Stimulated activated CD4-positive, alpha-beta T cell treated with anti-CD3 and anti-CD28 coated beads, Interleukin-2, amount 100 ng/mL, for 24 hours (primary cell): Measurements from ENCODE around the gene TRDN.
A peak's percentile ranks its signal among the peaks of the same experiment; 100 is the strongest.
"Not testable (repeated sequence)": the region's sequence is repeated elsewhere in the genome, so short reads cannot be mapped to it uniquely, and the experiment has no call there.

Experiments used
- DNase-seq, 2 donors: peaks; one replicate each; pipeline ENCODE4 v3.0.0-alpha.2; 2020

TRDN gene

GRCh38 chr6:123489589-123489988, 147.2 kb downstream of the TRDN start:
- DNase-seq, result no peak

- no peak for DNase-seq
Observed at GRCh38 chr6:123480986-123481385, 155.8 kb downstream of the TRDN start.

GRCh38 chr6:123472025-123472702, 164.6 kb downstream of the TRDN start:
- DNase-seq, result not testable (repeated sequence)

- no peak for DNase-seq
Observed at GRCh38 chr6:123467392-123467791, 169.4 kb downstream of the TRDN start.

GRCh38 chr6:123462152-123462551, 174.6 kb downstream of the TRDN start:
- no peak for DNase-seq

DNA sequence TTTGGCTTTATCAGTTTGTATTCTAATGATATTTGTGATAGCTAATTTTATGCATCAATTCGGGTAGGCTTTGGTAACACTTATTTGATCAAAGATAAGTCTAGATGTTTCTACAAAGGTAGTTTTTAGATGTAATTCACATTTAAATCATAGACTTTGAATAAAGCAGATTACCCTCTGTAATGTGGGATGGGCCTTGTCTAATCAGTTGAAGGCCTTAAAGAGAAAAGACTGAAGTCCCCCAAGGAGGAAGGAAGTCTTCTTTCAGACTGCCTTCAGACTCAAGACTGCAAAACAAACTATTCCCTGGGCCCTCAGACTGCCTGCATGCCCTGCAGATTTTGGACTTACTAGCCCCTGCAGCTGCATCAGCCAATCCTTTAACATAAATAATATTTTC, 178.5 kb downstream of the TRDN start:
- DNase-seq, result no peak

DNA sequence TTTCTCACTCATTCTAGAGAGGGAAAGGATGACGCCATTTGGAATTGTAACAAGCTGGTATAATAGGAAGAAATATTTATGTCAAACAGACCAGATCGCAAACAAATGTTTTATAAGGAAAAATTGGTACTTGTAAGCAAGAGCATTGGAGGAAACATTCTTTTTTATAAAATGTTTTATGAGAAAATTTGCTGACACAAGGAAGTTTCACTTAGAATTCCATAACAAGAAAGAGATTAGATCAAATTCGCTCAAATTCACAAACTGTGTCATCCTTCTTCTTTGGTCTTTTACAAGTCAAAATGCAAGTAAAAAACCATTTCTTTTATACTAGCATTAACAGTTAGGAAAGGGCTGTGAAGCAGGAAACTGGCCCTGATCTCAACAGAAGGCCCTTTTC, 179.9 kb downstream of the TRDN start:
- no peak for DNase-seq

DNA sequence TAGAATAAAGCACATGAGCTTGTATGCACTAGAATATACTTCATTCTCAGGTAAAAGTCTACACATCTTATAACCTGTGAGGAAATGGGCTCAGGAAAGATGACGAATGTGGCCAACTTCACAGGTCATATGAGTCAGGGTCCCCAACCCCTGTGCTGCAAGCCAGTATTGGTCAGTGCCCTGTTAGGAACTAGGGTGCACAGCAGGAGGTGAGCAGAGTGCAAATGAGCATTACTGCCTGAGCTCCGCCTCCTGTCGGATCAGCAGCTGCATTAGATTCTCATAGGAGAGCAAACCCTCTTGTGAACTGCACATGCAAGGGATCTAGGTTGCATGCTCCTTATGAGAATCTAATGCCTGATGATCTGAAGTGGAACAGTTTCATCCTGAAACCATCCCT, 182.3 kb downstream of the TRDN start:
- DNase-seq, result no peak

GRCh38 chr6:123453071-123453470, 183.7 kb downstream of the TRDN start:
- not testable (repeated sequence) for DNase-seq

DNA sequence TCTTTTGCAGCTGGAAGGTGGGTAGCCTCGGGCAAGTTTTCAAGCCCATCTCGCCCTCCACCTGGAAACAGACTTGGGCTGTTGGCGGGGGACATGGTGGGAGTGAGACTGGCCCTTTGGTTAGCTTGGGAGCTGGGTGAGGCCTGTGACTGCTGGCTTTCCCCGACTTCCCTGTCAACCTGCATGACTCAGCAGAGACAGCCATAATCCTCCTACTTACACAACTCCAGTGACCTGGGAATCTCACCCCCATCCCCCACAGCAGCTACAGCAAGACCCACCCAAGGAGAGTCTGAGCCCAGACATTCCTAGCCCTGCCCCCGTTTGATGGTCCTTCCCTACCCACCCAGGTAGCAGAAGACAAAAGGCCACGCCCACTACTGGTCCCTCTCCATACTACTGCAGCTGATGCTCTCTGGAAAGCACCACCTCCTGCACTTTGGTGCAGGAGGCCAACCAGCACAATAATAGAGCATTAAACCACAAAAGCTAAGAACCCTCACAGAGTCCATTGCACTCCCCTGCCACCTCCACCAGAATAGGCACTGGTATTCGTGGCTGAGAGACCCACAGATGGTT, 188.4 kb downstream of the TRDN start:
- no peak for DNase-seq

DNA sequence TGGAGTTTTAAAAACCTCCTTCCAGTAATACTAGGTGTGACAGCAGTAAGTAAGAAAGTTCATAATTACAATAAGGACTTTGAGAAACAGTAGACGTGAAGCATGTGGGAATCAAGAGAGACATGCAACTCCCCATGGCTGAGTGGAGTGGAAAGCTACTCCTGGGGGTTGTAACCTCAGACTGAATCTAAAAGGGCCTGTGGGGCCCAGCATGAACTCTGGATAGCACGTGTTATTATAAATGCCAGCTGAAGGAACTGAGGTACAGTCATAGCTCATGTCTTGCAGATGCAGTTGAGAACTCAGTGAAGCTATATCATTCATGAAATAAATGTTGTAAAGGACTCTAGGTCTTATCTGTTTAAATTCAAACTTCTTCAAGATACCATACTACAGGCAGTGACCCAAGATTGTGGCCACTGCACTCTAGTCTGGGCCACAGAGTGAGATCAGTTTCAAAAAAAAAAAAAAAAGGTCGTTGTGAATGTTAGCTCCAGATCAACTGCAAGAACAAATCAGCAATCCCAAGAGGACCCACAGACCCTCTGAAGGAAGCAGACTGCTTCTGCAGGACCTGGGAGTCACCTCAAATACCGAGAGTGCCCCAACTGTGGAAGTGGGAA, 189.3 kb downstream of the TRDN start:
- no peak for DNase-seq

GRCh38 chr6:123439371-123439770, 197.4 kb downstream of the TRDN start:
- no peak for DNase-seq

GRCh38 chr6:123434186-123434585, 202.6 kb downstream of the TRDN start:
- no peak for DNase-seq

DNA sequence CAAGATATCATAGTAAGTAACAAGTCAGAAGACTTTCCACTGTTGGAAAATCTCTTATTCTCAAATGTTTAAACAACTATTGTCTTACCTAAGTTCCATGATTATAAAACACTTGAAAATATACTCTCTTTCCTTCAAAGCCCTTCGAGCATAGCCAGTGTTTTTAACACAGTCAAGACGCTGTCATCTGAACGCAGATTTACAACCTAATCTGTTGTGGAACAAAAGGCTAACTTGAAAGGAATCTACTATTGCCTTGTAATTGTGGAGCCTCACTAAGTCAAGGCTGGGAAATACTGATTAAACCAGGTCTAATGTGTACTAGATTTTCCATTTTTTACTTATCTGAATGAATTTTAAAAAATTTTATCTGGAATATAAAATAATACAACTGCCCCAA, 205.8 kb downstream of the TRDN start:
- DNase-seq, result no peak

GRCh38 chr6:123427008-123427407, 209.7 kb downstream of the TRDN start:
- no peak for DNase-seq

DNA sequence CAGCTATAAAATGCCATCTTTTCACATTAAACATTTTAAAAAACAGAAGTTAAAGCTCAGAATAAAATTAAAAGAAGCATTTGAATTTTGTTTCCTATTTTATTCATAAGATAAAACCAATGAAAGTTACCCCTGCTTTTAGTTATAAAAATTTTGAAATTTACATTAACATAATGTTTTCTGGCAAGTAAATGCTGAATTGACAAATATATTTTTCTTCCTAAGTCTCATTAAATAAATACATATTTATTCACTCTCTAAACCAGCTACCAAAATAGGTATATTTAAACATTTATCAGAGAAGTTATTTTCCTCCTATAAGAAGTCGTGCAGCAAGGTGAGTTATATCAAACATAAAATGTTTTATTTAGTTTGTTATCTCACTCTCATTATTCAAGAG, 213.6 kb downstream of the TRDN start:
- no peak for DNase-seq

DNA sequence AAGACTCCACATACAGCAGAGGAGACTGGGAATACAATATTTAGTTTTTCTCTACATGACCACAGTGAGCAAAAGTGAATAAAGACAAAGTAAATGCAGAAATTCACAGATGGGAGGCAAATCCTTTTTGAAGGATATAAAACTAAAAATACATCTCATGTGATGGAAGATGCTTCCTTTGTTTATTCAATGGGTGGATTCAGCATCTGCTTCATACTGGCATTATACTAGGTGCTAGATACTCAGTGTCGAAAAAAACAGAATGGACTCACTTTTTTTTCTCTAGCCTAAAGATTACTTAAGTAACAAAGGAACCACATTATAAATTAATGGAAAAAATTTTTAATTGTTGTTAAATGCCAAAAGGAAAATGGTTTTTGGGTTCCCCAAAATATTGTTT, 216.2 kb downstream of the TRDN start:
- DNase-seq, result no peak

- DNase-seq, result no peak
Observed at GRCh38 chr6:123418071-123418470, 218.7 kb downstream of the TRDN start.

DNA sequence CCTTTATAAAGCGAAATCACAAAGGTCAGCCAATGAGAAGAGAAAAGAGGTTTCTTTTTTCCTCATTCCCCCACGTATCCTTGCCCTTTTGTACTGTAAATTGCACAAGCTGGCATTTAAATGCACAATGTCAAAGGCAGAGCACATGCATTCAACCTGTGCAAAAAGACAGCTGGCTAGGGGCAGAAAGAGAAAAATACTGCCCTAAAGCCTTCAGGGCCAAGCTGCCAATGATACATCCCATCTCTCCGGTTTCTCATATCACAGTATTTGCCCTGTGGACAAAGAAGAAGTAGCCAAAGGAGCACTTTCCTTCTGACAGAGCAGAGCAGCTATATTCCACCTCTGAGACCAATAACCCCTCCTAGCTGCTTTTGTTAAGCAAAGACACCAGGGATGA, 219.2 kb downstream of the TRDN start:
- no peak for DNase-seq

GRCh38 chr6:123415844-123416468, 220.8 kb downstream of the TRDN start:
- peak; percentile 22 to 26 for DNase-seq

DNA sequence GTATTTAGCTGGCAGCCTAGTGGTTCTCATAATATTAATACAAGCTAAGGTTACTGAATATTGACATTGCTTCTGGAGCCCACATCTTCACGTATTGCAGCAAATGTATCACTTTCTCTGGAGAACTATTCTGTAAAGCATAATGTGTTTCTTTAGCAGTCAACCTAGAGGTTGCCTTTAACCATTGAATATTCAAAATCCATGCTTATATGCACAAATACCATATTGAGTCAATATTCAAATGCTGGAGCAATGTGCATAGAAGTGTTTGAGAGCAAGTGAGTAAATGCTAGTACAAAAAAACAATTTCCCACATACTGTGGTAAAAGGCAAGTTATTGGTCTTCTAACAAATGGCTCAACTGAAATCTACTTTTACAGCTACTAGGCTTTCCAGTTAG, 231.8 kb downstream of the TRDN start:
- DNase-seq, result no peak

DNA sequence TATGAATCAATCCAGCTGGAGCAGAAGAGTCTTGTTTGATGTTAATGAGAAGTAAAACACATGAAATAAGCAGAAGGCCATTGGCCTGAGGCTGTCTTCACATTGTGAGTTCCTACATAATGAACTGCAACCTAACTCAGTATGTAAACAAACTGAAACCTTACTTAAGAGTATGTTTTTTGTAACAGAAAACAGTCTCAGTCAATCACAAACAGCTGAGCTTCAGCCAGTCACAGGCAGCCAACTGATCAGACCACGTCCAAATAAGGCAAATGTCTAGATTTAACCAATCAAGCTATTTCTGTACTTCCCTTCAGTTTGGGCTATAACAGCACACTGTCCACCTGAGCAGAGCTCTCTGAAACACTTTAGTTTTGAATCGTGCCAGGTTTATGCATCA, 234.7 kb downstream of the TRDN start:
- DNase-seq, result no peak

GRCh38 chr6:123398072-123398471, 238.7 kb downstream of the TRDN start:
- DNase-seq, result no peak

DNA sequence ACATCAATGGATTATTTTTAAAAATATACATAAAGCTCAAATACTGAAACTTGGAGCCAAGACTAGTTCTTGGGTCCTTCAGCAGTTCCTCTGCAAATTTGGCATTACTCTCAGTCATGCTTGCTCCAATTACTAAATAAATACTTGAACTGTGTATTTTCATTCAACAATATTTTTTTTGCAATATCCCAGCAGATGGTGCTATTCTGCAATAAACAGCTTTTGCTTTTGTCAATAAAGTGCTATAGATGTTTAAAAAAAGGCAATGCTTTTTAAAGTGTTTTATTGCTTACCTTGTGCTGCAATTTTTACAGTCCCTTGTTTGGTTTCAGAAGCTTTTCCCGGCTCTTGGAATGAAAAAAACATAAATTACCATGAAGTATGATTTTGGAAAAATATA, 243.4 kb downstream of the TRDN start:
- no peak for DNase-seq
